ENCODE data around the gene FSTL4. TPM values are rescaled to one million over a fixed set of nuclear protein-coding genes. Genes with fewer than 3 reads are reported as not detected.

The FSTL4 gene
- polyA plus RNA-seq, 1 donor (not counting 4 experiments of a cell fraction or from before 2014, with no cell fraction given) = 1.7 TPM

GRCh38 chr5:133347039-133347438, 265.3 kb downstream of the FSTL4 start:
- dilution Hi-C loops (cut with MboI; ENCODE audit: extremely low pct_ligation_motif_present, low sequenced_read_pairs) = no loop called here
- Histone ChIP-seq H3K9me1 (ENCODE audit: control insufficient read depth, extremely low read depth, insufficient read depth, low read length) (no peaks in the 10 kb centered on the region), H3K79me2 (ENCODE audit: control insufficient read depth, insufficient read depth, low read length) (no peaks in the 10 kb centered on the region), H3K27ac (ENCODE audit: control insufficient read depth, insufficient read depth, low read length) (no peak overlapping the region), H3K4me2 (ENCODE audit: control insufficient read depth, extremely low read depth, insufficient read depth, low read depth, low read length) (no peak overlapping the region), H3K4me3 (ENCODE audit: control insufficient read depth in 2 of 3, extremely low read depth in 1 of 3, insufficient read depth in 2 of 3, low read depth in 1 of 3, low read length in 3 of 3) (no peak overlapping the region), H2AFZ (ENCODE audit: control insufficient read depth, low read length) (no peak overlapping the region), H3K36me3 (ENCODE audit: control insufficient read depth in 2 of 2, extremely low read depth in 1 of 2, insufficient read depth in 2 of 2, low read length in 2 of 2) (no peaks in the 10 kb centered on the region), H3K9me3 (ENCODE audit: control insufficient read depth, low read depth, low read length) (no peaks in the 10 kb centered on the region), H3K4me1 (ENCODE audit: control insufficient read depth, extremely low read depth, insufficient read depth, low read length) (no peaks in the 10 kb centered on the region), H3K9ac (ENCODE audit: control insufficient read depth, extremely low read depth, insufficient read depth, low read length) (no peak overlapping the region), H3K27me3 (ENCODE audit: control insufficient read depth, extremely low read depth, insufficient read depth, low read length) (peaks cover 12% of the 10 kb centered on the region), H4K20me1 (ENCODE audit: control insufficient read depth, extremely low read depth, insufficient read depth, low read length) (no peaks in the 10 kb centered on the region)
- FAIRE-seq (no peak), DNase-seq (ENCODE audit: low read depth, low spot score) (no peak)
- TF ChIP-seq CTCF (optimal IDR thresholded peaks at IDR 0.05 in 1 of 3, IDR thresholded peaks at IDR 0.05 in 1 of 3, conservative IDR thresholded peaks at IDR 0.05 in 1 of 3; ENCODE audit: extremely low read depth in 1 of 3, insufficient read depth in 2 of 3, low read length in 3 of 3) (peak; percentile 12 to 40 (median 36)), EZH2 (IDR thresholded peaks at IDR 0.05; ENCODE audit: low read length) (no peak)

DNA sequence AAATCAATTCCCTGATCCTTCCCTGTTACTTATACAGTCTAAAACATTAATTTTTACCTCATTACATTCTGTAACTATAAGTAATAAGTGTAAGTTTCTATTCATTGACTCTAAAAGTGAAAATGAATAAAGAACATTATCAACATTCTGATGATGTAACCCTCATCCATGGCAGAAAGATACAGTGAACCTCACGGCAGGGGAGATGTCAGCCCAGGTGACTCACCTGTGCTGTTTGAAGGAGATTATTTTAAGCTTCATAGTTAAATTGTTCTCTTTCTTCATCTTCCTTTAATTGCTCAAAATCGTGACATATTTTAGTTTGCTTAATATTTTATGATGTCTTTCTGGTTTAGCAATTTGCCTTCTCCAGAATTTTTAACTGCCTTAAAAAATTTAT, 268.1 kb downstream of the FSTL4 start:
- H2AFZ ChIP-seq (ENCODE audit: control insufficient read depth, low read length) = no peak overlapping the region
- H3K36me3 ChIP-seq (ENCODE audit: control insufficient read depth in 2 of 2, extremely low read depth in 1 of 2, insufficient read depth in 2 of 2, low read length in 2 of 2) = no peaks in the 10 kb centered on the region
- no peaks in the 10 kb centered on the region for H3K79me2 ChIP-seq (ENCODE audit: control insufficient read depth, insufficient read depth, low read length)
- no peak overlapping the region for H3K4me3 ChIP-seq (ENCODE audit: control insufficient read depth in 2 of 3, extremely low read depth in 1 of 3, insufficient read depth in 2 of 3, low read depth in 1 of 3, low read length in 3 of 3)
- no peaks in the 10 kb centered on the region for H3K9me3 ChIP-seq (ENCODE audit: control insufficient read depth, low read depth, low read length)
- H3K27me3 ChIP-seq (ENCODE audit: control insufficient read depth, extremely low read depth, insufficient read depth, low read length) = peaks cover 8% of the 10 kb centered on the region
- H3K4me2 ChIP-seq (ENCODE audit: control insufficient read depth, extremely low read depth, insufficient read depth, low read depth, low read length) = no peak overlapping the region
- no peak for TF ChIP-seq EZH2 (IDR thresholded peaks at IDR 0.05; ENCODE audit: low read length)
- no peak for TF ChIP-seq CTCF (optimal IDR thresholded peaks at IDR 0.05 in 1 of 3, IDR thresholded peaks at IDR 0.05 in 1 of 3, conservative IDR thresholded peaks at IDR 0.05 in 1 of 3; ENCODE audit: extremely low read depth in 1 of 3, insufficient read depth in 2 of 3, low read length in 3 of 3)
- H3K27ac ChIP-seq (ENCODE audit: control insufficient read depth, insufficient read depth, low read length) = no peak overlapping the region
- no peaks in the 10 kb centered on the region for H4K20me1 ChIP-seq (ENCODE audit: control insufficient read depth, extremely low read depth, insufficient read depth, low read length)
- DNase-seq (ENCODE audit: low read depth, low spot score) = no peak
- dilution Hi-C loops (cut with MboI; ENCODE audit: extremely low pct_ligation_motif_present, low sequenced_read_pairs) = no loop called here
- H3K9me1 ChIP-seq (ENCODE audit: control insufficient read depth, extremely low read depth, insufficient read depth, low read length) = no peaks in the 10 kb centered on the region
- no peaks in the 10 kb centered on the region for H3K4me1 ChIP-seq (ENCODE audit: control insufficient read depth, extremely low read depth, insufficient read depth, low read length)
- no peak for FAIRE-seq
- no peak overlapping the region for H3K9ac ChIP-seq (ENCODE audit: control insufficient read depth, extremely low read depth, insufficient read depth, low read length)

Data from keratinocyte (primary cell).